ENCODE results near the gene SLC43A1.
A peak's percentile ranks its signal among the peaks of the same experiment; 100 is the strongest.

The SLC43A1 gene

DNA sequence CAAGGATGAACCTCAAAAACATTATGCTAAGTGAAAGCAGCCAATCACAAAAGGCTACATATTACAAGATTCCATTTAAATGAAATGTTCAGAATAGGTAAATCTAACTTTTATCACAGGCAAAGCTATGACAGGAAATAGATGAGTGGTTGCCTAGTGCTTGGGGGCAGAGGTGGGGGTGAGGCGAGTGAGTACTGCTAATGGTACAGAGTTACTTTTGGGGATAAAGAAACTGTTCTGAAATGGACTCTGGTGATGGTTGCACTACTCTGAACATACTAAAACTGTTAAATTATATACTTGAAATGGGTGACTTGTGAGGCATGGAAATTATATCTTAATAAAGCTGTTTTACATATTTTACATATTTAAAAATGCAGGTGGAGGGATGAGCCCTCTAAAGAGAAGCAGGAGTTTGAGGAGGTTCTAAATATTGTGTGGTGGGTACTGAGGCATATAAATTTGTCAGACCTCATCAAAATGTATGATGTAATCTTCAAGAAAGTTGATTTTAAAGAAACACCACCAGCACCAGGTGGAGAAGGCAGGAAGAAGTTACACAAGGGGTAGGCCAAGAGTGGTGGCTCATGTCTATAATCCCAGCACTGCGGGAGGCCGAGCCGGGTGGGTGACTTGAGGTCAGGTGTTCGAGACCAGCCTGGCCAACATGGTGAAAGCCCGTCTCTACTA is 3.6 kb downstream of the SLC43A1 start:
- POLR2A ChIA-PET (ENCODE audit: low non-redundant PET): no interaction called here
- no peak overlapping the region for H3K27ac ChIP-seq
- no peak for DNase-seq (ENCODE audit: low spot score)
- TF ChIP-seq, protein P1, sequence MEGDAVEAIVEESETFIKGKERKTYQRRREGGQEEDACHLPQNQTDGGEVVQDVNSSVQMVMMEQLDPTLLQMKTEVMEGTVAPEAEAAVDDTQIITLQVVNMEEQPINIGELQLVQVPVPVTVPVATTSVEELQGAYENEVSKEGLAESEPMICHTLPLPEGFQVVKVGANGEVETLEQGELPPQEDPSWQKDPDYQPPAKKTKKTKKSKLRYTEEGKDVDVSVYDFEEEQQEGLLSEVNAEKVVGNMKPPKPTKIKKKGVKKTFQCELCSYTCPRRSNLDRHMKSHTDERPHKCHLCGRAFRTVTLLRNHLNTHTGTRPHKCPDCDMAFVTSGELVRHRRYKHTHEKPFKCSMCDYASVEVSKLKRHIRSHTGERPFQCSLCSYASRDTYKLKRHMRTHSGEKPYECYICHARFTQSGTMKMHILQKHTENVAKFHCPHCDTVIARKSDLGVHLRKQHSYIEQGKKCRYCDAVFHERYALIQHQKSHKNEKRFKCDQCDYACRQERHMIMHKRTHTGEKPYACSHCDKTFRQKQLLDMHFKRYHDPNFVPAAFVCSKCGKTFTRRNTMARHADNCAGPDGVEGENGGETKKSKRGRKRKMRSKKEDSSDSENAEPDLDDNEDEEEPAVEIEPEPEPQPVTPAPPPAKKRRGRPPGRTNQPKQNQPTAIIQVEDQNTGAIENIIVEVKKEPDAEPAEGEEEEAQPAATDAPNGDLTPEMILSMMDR (conservative IDR thresholded peaks at IDR 0.05; ENCODE audit: low read depth): no peak
- CTCF ChIA-PET: interaction anchor here (1.2 kb wide), 1 partner anchor 54 kb away, joined by 8 read pairs; no protein-coding TSS in a partner anchor

DNA sequence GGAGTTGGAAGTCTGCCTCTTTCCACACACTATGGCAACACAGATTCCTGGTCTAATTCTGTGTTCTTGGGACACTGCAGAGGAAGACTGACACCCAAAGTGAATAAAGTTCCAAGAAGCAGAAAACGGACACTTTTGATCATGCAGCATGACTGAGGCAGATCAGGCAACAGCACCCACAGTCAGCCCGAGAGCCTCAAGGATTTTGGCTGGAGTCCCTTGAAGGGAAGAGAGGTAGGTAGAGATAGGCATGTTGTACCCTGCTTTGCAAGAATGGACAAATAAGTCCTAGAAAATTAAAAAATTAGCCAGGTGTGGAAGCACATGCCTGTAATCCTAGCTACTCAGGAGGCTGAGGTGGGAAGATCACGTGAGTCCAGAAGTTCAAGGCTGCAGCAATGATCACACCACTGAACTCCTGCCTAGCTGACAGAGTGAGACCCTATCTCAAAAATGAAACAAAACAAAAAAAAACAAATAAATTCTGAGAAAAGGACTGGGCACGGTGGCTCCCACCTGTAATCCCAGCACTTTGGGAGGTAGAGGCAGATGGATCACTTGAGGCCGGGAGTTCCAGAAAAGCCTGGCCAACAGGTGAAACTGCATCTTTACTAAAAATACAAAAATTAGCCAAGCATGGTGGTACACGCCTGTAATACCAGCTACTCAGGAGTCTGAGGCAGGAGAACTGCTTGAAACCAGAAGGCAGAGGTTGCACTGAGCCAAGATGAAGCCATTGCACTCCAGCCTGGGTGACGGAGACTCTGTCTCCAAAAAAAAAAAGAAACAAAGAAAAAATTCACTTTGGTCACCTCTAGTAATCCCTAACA is 6.9 kb downstream of the SLC43A1 start:
- no peak overlapping the region for H3K27ac ChIP-seq
- CTCF ChIA-PET: interaction anchor here (0.6 to 1.2 kb wide), 3 partner anchors 15 to 126 kb away, joined by 3 to 4 read pairs (median 3); no protein-coding TSS in a partner anchor
- POLR2A ChIA-PET (ENCODE audit: low non-redundant PET): no interaction called here
- DNase-seq (ENCODE audit: low spot score): no peak
- TF ChIP-seq, protein P1 (conservative IDR thresholded peaks at IDR 0.05; ENCODE audit: low read depth): no peak

DNA sequence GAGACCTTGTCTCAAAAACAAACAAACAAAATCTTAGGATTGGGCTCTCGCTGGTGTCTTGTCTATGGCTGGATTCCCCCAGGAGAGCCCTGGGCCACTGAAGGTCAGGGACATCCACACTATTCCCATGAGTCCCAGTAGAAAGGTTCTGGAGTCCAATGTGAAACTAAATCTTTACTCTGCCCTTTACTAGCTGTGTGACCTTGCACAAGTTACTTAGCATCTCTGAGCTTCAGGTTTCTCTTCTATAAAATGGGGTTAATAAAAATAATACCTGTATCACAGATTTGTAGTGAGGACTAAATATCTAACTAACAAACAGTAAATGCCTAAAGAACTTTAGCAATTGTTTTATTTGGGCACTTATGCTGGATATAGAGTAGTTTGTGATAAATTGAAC is 9.0 kb downstream of the SLC43A1 start:
- ChIA-PET CTCF (interaction anchor here (1.3 kb wide), 1 partner anchor 20 kb away, joined by 4 read pairs; no protein-coding TSS in a partner anchor), POLR2A (ENCODE audit: low non-redundant PET) (no interaction called here)

DNA sequence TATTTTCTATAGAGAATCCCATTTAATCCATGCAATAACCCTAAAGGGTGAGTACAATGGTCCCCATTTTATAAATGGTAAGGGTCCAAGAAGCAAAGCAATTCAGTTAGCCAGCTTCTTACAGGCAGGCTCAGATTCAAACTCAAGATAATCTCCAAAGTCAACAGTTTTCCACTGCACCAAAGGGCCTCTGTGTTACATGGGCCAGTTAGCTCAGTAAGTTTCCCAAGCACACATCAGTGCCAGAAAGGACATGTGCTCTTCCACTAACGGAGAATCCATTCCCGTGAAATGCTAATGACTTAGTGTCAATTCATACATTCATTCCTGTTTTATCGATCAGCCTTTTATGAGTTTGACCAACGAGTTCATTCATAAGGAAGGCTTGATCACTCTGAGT is 11.0 kb downstream of the SLC43A1 start:
- TF ChIP-seq, protein P1 (conservative IDR thresholded peaks at IDR 0.05; ENCODE audit: low read depth): no peak
- no peak overlapping the region for H3K27ac ChIP-seq
- DNase-seq (ENCODE audit: low spot score): no peak
- ChIA-PET POLR2A (ENCODE audit: low non-redundant PET) (no interaction called here), CTCF (no interaction called here)

More for the DNA sequence above, 9.0 kb downstream of the SLC43A1 start:
- no peak overlapping the region for H3K27ac ChIP-seq
- DNase-seq (ENCODE audit: low spot score): no peak
- TF ChIP-seq, protein P1 (conservative IDR thresholded peaks at IDR 0.05; ENCODE audit: low read depth): no peak

DNA sequence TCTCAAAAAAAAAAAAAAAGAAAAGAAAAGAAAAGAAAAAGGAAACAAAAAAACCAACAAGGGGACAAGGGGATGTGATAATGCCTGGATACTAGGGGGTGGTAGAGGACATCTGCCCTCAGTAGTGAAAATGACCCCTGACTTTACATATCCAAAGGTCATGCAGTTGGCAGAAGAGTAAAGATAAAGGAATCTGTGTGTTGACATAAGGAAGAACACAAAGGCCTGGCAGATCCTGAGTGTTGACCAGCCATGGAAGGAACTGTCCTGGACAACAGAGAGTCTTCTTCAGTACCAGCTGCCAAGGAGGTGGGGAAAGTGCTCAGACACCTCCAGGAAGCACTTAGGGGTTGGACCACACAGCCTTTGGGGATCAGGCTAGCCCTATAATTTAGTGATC is 12.6 kb downstream of the SLC43A1 start:
- CTCF ChIA-PET: interaction anchor here (1.2 kb wide), 1 partner anchor 45 kb away, joined by 5 read pairs; no protein-coding TSS in a partner anchor
- POLR2A ChIA-PET (ENCODE audit: low non-redundant PET): no interaction called here
- TF ChIP-seq, protein P1 (conservative IDR thresholded peaks at IDR 0.05; ENCODE audit: low read depth): no peak
- no peak for DNase-seq (ENCODE audit: low spot score)
- H3K27ac ChIP-seq: no peak overlapping the region

DNA sequence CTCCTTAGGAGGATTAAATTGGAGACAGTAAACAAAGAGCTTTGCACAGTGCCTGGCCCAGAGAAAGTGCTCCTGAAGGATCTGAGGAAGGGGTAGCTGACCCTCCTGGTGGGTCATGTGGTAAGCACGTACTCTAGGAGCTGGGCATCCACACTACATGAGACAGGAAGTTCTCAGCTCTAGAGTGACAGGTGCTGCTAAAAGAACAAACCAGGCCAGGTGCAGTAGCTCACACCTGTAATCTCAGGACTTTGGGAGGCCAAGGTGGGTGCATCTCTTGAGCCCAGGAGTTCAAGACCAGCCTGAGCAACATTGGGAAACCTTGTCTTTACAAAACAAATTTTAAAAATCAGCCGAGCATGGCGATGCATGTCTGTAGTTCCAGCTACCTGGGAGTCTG is 13.1 kb downstream of the SLC43A1 start:
- POLR2A ChIA-PET (ENCODE audit: low non-redundant PET): no interaction called here
- TF ChIP-seq, protein P1 (conservative IDR thresholded peaks at IDR 0.05; ENCODE audit: low read depth): no peak
- DNase-seq (ENCODE audit: low spot score): no peak
- H3K27ac ChIP-seq: peak overlapping the region; percentile 25; the same call in 1 of the 2 replicates
- CTCF ChIA-PET: interaction anchor here (0.6 to 1.2 kb wide), 4 partner anchors 9 to 65 kb away, joined by 3 to 7 read pairs (median 4); partner anchors contain the start of gene UBE2L6

Measured in RWPE1 (cell line).